Vagina (tissue), 2 donors: ENCODE measurements around the gene GPR137. TPM values are rescaled to one million over a fixed set of nuclear protein-coding genes. Genes with fewer than 3 reads are reported as not detected.

Experiments used
- DNase-seq, 2 donors: peaks; one replicate each; pipeline ENCODE4 v3.0.0-alpha.2; 2017; ENCODE audit errors: extremely low spot score in 2 of 2
- H3K27ac ChIP-seq: fragments of 200-600 bp; sonication (generic); one replicate; pipeline ENCODE4 v1.5.1; 2019
- H3K27me3 ChIP-seq: fragments of 200-600 bp; sonication (generic); one replicate; pipeline ENCODE4 v1.5.1; 2019
- H3K36me3 ChIP-seq, 2 donors: fragments of 200-600 bp; sonication (generic); one replicate each; pipeline ENCODE4 v1.5.1; 2017 to 2019
- H3K4me1 ChIP-seq: fragments of 200-600 bp; sonication (generic); one replicate; pipeline ENCODE4 v1.5.1; 2019
- H3K4me3 ChIP-seq, 2 donors: fragments of 200-600 bp; sonication (generic); 1 replicate in 1 of 2; 2 replicates in 1 of 2; pipeline ENCODE4 v1.5.1; 2016 to 2019
- H3K9me3 ChIP-seq: fragments of 200-600 bp; sonication (generic); one replicate; pipeline ENCODE4 v1.5.1; 2019
- POLR2A ChIP-seq, 2 donors: fragments of 450-650 bp; IDR thresholded peaks; one replicate each; pipeline ENCODE4 v1.6.1; 2017; ENCODE audit warnings: antibody characterized with exemption in 2 of 2, mild to moderate bottlenecking in 2 of 2, moderate library complexity in 2 of 2
- POLR2AphosphoS5 ChIP-seq, 2 donors: sonication (generic); formaldehyde crosslinking; IDR thresholded peaks; one replicate each; pipeline ENCODE4 v1.9.0; 2017; ENCODE audit warnings: antibody characterized with exemption in 2 of 2, mild to moderate bottlenecking in 2 of 2, low read depth in 1 of 2; ENCODE audit not compliant: insufficient read depth in 1 of 2
- intact Hi-C: fragments of 100-400 bp; cut with DNase I; formaldehyde crosslinking; loops from one replicate; pipeline ENCODE4 v1.15.1; 2023
- total RNA-seq: library from RNA; depleted of rRNA; stranded (reverse); fragments of >200 nt; gene quantifications from one replicate; pipeline ENCODE4 v1.2.3, GENCODE V29; 2016
- TF ChIP-seq, protein P1 (sequence below), 3 experiments: fragments of 450-650 bp in 2 of 3; fragments of 200-600 bp in 1 of 3; sonication (generic) in 1 of 3; IDR thresholded peaks; one replicate each; pipeline ENCODE4 v1.5.1; 2017 to 2019; ENCODE audit warnings: antibody characterized with exemption in 3 of 3, mild to moderate bottlenecking in 2 of 3, moderate library complexity in 2 of 3

The GPR137 gene
- total RNA-seq, 1 donor from 2014 or later, result 20.6 TPM

DNA sequence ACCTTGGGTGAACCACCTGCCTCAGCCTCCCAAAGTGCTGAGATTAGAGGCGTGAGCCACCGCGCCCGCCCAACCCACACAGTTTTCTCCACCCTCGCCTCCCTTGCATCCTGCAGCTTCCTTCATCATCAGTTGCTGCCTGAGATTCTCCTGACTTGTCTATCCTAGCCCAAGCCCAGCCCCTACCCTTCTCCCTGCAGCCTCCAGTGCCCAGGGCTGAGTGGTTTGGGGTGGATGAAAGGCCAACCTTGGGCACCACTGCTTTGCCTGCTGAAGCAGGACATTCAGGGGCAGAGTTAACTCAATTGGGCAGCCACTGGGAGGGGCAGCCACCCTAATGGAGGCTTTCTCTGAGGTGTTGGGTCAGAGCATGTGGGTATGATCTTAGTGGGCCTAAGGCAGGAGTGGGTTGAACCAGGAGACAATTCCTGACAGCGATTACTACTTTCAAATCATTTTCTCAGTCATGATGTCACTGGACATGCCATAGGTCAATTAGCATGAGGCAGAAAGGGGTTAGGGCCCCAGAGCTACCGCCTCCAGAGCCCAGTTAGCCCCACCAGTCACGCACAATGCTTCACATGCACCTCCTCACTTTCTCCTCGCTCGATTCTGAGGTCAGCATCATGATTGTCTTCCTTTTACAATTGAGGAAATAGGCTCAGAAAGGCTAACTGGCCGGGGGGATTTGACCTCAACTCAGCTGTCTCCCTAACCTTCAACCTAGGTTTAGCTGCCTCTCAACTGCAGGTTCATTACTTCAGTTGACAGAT lies 45.8 kb upstream of the GPR137 start:
- intact Hi-C loops, result loop anchor here (2.0 to 5.0 kb wide), 2 partner anchors 67 to 77 kb away; partner anchors contain the start of genes ESRRA and TRMT112
- Histone ChIP-seq H3K36me3 (peaks cover 0 to 30% of the 10 kb centered on the region in 2 donors), H3K4me3 (peak overlapping the region; percentile 87 to 99), H3K4me1 (peaks cover 61% of the 10 kb centered on the region), H3K27ac (peak overlapping the region; percentile 100), H3K9me3 (no peaks in the 10 kb centered on the region), H3K27me3 (no peaks in the 10 kb centered on the region)
- DNase-seq, result no peak
- TF ChIP-seq POLR2A (IDR thresholded peaks at IDR 0.05), result no peak
- TF ChIP-seq, protein P1, sequence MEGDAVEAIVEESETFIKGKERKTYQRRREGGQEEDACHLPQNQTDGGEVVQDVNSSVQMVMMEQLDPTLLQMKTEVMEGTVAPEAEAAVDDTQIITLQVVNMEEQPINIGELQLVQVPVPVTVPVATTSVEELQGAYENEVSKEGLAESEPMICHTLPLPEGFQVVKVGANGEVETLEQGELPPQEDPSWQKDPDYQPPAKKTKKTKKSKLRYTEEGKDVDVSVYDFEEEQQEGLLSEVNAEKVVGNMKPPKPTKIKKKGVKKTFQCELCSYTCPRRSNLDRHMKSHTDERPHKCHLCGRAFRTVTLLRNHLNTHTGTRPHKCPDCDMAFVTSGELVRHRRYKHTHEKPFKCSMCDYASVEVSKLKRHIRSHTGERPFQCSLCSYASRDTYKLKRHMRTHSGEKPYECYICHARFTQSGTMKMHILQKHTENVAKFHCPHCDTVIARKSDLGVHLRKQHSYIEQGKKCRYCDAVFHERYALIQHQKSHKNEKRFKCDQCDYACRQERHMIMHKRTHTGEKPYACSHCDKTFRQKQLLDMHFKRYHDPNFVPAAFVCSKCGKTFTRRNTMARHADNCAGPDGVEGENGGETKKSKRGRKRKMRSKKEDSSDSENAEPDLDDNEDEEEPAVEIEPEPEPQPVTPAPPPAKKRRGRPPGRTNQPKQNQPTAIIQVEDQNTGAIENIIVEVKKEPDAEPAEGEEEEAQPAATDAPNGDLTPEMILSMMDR (IDR thresholded peaks at IDR 0.05), result no peak
- no peak for TF ChIP-seq POLR2AphosphoS5 (IDR thresholded peaks at IDR 0.05; ENCODE audit: insufficient read depth in 1 of 2, low read depth in 1 of 2)

DNA sequence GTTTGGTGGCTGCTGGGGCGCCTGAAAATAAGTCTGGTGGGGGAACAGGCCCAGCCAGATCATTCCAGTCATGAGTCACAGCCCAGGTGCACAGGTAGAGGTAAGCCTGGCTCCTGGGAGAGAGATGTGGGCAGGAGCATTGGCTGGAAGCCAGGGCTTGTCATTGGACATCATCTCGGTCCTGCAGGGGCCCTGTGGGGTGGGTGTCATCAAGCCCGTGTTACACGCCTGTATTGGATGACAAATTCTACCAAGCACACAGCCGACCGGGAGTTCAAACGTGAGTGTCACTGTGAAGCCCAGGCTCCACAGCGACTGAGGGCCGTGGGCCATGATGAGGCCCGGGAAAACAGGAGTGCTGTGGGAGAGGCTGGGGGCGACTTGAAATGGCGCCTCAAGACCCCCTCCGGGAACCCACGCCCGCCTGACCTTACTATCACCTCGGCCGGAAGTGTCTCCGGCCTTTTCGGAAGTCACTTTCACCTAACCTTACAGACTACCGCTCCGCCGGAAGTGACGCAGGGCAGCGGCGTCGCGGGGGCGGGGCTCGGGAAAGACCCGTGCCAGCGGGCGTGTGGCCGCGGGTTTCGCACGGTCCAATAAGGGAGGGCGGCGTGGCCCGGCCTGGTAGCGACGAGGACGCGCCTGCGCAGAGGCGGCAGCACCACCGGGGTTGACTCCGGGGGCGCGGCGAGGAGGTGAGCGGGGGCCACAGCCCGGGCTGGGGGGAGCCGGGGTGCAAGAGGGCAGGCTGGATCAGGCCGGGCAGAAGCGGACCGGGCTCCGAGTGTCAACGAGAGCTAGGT lies 45.0 kb upstream of the GPR137 start, which contains the start of gene FKBP2:
FKBP2 (plus strand) TSS at position 661 of the 806 bp plus-strand sequence. CDS start 1,293 bp downstream, outside the sequence.
- Histone ChIP-seq H3K27me3 (no peaks in the 10 kb centered on the region), H3K4me3 (peak within 1 kb of the TSS; percentile 87 to 99), H3K9me3 (no peaks in the 10 kb centered on the region), H3K27ac (peak within 1 kb of the TSS; percentile 100), H3K36me3 (peaks cover 0 to 30% of the 10 kb centered on the region in 2 donors), H3K4me1 (peaks cover 61% of the 10 kb centered on the region)
- DNase-seq, result peak in 1 of 2 donors; percentile 99
- TF ChIP-seq, protein P1 (IDR thresholded peaks at IDR 0.05), result no peak
- TF ChIP-seq POLR2A (IDR thresholded peaks at IDR 0.05) (peak in 1 of 2 donors; percentile 65), POLR2AphosphoS5 (IDR thresholded peaks at IDR 0.05; ENCODE audit: insufficient read depth in 1 of 2, low read depth in 1 of 2) (peak; percentile 85 to 98)
- intact Hi-C loops, result loop anchor here (2.0 kb wide), 1 partner anchor 76 kb away; the partner anchor contains the start of gene TRMT112

DNA sequence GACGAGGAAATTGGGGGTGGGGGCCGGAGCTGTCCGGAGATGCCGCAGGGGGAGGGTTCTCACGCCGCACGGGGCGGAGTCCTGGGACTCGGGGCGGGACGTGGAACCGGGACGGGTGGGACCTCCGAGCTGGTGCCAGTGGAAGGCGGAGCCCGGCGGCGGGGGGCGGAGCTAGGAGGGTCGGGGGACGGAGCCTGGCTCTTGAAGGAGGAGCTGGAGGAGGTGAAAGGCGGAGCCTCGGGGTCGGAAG lies 44.5 kb upstream of the GPR137 start:
- Histone ChIP-seq H3K27ac (peak overlapping the region; percentile 100), H3K36me3 (peaks cover 0 to 30% of the 10 kb centered on the region in 2 donors), H3K9me3 (no peaks in the 10 kb centered on the region), H3K27me3 (no peaks in the 10 kb centered on the region), H3K4me3 (peak overlapping the region; percentile 87 to 99), H3K4me1 (peaks cover 61% of the 10 kb centered on the region)
- TF ChIP-seq POLR2A (IDR thresholded peaks at IDR 0.05) (no peak), POLR2AphosphoS5 (IDR thresholded peaks at IDR 0.05; ENCODE audit: insufficient read depth in 1 of 2, low read depth in 1 of 2) (no peak)
- TF ChIP-seq, protein P1 (IDR thresholded peaks at IDR 0.05), result no peak
- intact Hi-C loops, result loop anchor here (2.0 kb wide), 1 partner anchor 76 kb away; the partner anchor contains the start of gene TRMT112
- peak; percentile 99 to 100 for DNase-seq

DNA sequence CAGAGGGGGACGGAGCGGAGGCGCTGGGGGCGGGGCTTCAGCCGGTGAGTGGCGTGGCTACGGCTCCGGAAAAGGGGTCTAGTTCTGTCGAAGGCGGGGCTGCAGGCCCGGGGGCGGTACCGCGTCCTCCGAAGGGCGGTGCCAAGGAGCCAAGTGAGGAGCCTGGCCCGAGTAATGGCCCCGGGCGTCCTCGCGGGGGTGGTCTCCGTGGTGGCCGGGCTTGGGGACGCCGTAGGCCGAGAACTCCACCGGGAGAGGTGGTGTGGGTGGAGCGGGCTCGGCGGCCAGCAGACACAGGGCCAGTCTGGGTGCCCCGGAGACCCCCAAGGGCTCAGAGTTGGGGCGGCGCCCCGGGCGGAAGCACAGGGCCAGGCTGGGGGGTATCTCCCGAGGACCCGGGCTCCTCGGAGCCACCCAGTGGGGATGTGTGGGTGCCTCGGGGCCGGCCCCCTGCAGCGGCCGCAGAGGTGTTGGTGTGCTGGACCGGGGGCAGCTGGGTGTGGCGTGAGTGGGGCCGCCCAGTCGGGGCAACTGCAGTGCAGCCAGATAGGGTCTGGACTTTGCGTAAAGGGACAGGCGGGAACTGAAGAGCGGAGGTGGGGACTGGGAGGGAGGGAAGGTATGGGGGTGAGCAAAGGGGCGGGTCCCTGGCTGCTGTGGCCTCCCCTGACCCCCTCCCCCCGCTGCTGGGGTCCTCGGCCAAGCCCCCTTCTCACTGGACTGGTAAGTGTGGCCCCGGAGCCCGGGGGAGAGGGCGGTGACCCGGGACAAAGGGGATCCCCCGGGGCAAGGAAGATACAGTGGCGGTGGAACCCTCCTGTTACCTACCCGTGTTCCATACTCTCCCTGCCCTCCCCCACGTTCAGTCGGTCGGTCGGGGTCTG lies 43.9 kb upstream of the GPR137 start:
- TF ChIP-seq, protein P1 (IDR thresholded peaks at IDR 0.05), result no peak
- TF ChIP-seq POLR2AphosphoS5 (IDR thresholded peaks at IDR 0.05; ENCODE audit: insufficient read depth in 1 of 2, low read depth in 1 of 2) (peak; percentile 68 to 92), POLR2A (IDR thresholded peaks at IDR 0.05) (peak in 1 of 2 donors; percentile 86)
- Histone ChIP-seq H3K9me3 (no peaks in the 10 kb centered on the region), H3K36me3 (peaks cover 0 to 30% of the 10 kb centered on the region in 2 donors), H3K27ac (peak overlapping the region; percentile 100), H3K4me3 (peak overlapping the region; percentile 87 to 99), H3K27me3 (no peaks in the 10 kb centered on the region), H3K4me1 (peaks cover 61% of the 10 kb centered on the region)
- intact Hi-C loops, result loop anchor here (2.0 kb wide), 1 partner anchor 75 kb away; the partner anchor contains the start of gene TRMT112
- no peak for DNase-seq
